HL-60 (cell line): ENCODE results near the gene PSIP1.

Experiments
- TF ChIP-seq, protein P1 (sequence below): IDR thresholded peaks from one replicate; pipeline ENCODE4 v1.5.1; 2011; ENCODE audit warnings: low read length, control low read depth, inconsistent platforms; ENCODE audit not compliant: insufficient read depth
- TF ChIP-seq, protein P2 (sequence below): IDR thresholded peaks from 2 replicates; pipeline ENCODE4 v1.6.1; 2012; ENCODE audit warnings: low read depth; ENCODE audit not compliant: insufficient replicate concordance

DNA sequence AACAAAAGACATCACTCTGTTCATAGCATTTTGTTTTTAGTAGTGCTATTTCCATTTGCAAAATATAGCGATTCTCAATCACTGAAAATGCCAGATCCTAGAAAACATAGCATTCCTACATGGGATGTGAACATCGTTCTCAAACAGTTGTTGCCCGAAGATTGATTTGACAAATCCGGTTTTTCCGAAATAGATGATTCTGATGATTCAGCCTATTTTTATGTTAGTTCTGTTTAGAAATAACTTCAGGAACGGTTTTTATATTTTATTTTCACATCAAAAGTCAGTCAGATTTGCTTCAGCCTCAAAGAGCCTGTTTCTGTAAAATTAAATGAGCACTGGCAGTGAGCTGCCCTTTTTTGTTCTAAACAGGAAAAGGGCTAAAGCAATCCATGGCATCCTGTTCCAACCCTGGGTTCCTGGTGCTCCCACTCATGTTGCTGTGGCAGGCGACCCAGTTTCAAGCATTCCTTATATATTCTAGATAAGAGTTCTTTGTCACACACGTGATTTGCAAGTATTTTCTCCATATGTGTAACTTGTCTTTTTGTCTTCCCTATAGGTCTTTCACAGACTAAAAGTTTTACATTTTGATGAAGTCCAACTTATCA is 14.2 kb upstream of the PSIP1 start:
- TF ChIP-seq, protein P1, sequence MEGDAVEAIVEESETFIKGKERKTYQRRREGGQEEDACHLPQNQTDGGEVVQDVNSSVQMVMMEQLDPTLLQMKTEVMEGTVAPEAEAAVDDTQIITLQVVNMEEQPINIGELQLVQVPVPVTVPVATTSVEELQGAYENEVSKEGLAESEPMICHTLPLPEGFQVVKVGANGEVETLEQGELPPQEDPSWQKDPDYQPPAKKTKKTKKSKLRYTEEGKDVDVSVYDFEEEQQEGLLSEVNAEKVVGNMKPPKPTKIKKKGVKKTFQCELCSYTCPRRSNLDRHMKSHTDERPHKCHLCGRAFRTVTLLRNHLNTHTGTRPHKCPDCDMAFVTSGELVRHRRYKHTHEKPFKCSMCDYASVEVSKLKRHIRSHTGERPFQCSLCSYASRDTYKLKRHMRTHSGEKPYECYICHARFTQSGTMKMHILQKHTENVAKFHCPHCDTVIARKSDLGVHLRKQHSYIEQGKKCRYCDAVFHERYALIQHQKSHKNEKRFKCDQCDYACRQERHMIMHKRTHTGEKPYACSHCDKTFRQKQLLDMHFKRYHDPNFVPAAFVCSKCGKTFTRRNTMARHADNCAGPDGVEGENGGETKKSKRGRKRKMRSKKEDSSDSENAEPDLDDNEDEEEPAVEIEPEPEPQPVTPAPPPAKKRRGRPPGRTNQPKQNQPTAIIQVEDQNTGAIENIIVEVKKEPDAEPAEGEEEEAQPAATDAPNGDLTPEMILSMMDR = no peak
- TF ChIP-seq, protein P2, sequence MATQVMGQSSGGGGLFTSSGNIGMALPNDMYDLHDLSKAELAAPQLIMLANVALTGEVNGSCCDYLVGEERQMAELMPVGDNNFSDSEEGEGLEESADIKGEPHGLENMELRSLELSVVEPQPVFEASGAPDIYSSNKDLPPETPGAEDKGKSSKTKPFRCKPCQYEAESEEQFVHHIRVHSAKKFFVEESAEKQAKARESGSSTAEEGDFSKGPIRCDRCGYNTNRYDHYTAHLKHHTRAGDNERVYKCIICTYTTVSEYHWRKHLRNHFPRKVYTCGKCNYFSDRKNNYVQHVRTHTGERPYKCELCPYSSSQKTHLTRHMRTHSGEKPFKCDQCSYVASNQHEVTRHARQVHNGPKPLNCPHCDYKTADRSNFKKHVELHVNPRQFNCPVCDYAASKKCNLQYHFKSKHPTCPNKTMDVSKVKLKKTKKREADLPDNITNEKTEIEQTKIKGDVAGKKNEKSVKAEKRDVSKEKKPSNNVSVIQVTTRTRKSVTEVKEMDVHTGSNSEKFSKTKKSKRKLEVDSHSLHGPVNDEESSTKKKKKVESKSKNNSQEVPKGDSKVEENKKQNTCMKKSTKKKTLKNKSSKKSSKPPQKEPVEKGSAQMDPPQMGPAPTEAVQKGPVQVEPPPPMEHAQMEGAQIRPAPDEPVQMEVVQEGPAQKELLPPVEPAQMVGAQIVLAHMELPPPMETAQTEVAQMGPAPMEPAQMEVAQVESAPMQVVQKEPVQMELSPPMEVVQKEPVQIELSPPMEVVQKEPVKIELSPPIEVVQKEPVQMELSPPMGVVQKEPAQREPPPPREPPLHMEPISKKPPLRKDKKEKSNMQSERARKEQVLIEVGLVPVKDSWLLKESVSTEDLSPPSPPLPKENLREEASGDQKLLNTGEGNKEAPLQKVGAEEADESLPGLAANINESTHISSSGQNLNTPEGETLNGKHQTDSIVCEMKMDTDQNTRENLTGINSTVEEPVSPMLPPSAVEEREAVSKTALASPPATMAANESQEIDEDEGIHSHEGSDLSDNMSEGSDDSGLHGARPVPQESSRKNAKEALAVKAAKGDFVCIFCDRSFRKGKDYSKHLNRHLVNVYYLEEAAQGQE = no peak
